ENCODE data around the gene CCDC148. TPM values are rescaled to one million over a fixed set of nuclear protein-coding genes. Genes with fewer than 3 reads are reported as not detected.

Gene CCDC148
- total RNA-seq, 3 donors from 2014 or later (not counting 1 experiment from before 2014, with no cell fraction given): not detected

GRCh38 chr2:158199928-158200650, 256.5 kb downstream of the CCDC148 start:
- WGBS (ENCODE audit: insufficient coverage): 92% methylated on average over 2 of the region's 2 CpGs
- Mint-ChIP-seq H3K4me3 (no peak overlapping the region), H3K9me3 (no peaks in the 10 kb centered on the region), H3K36me3 (no peaks in the 10 kb centered on the region), H3K27ac (no peak overlapping the region), H3K4me1 (no peaks in the 10 kb centered on the region), H3K27me3 (ENCODE audit: low read depth in 2 of 2) (no peaks in the 10 kb centered on the region)
- Histone ChIP-seq H3K4me1 (ENCODE audit: control insufficient read depth, insufficient read depth, low read length) (no peaks in the 10 kb centered on the region), H3K36me3 (ENCODE audit: control insufficient read depth, insufficient read depth, low read length) (no peaks in the 10 kb centered on the region), H3K9me3 (ENCODE audit: control insufficient read depth, insufficient read depth, low read length) (no peaks in the 10 kb centered on the region), H3K27me3 (ENCODE audit: control insufficient read depth, insufficient read depth, low read length) (no peaks in the 10 kb centered on the region), H3K4me3 (ENCODE audit: low read length) (no peak overlapping the region), H3K27ac (ENCODE audit: low read length) (no peak overlapping the region)
- TF ChIP-seq CTCF (IDR thresholded peaks at IDR 0.05): no peak
- no peak for ATAC-seq
- intact Hi-C loops (cut with micrococcal nuclease): no loop called here
- DNase-seq: no peak

DNA sequence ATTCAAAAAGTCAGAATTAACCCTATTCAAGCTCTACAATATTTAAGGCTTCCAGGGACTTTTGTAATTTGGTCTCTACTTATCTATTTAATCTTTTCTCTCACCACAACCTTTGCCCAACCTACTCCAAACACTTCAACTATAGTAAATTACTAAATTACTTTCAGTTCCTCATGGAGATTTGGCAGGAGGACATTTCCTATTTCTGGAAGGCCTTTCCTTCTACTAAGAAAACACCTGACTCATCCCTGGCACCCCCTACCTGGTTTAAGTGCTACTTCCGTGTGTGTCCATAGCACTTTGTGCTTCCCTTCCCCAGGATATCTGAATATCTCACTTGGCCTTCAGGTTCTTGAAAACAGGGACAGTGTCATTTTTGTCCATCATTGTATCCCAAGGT, 258.6 kb downstream of the CCDC148 start:
- no peaks in the 10 kb centered on the region for H3K9me3 ChIP-seq (ENCODE audit: control insufficient read depth, insufficient read depth, low read length)
- Mint-ChIP-seq H3K9me3 (no peaks in the 10 kb centered on the region), H3K27me3 (ENCODE audit: low read depth in 2 of 2) (no peaks in the 10 kb centered on the region), H3K27ac (no peak overlapping the region), H3K36me3 (no peaks in the 10 kb centered on the region), H3K4me1 (no peaks in the 10 kb centered on the region), H3K4me3 (no peak overlapping the region)
- no peaks in the 10 kb centered on the region for H3K27me3 ChIP-seq (ENCODE audit: control insufficient read depth, insufficient read depth, low read length)
- DNase-seq: no peak
- WGBS (ENCODE audit: insufficient coverage): 77% methylated on average over 1 of the region's 1 CpG
- H3K4me3 ChIP-seq (ENCODE audit: low read length): no peak overlapping the region
- intact Hi-C loops (cut with micrococcal nuclease): no loop called here
- no peaks in the 10 kb centered on the region for H3K36me3 ChIP-seq (ENCODE audit: control insufficient read depth, insufficient read depth, low read length)
- H3K4me1 ChIP-seq (ENCODE audit: control insufficient read depth, insufficient read depth, low read length): no peaks in the 10 kb centered on the region
- no peak for TF ChIP-seq CTCF (IDR thresholded peaks at IDR 0.05)
- H3K27ac ChIP-seq (ENCODE audit: low read length): no peak overlapping the region
- ATAC-seq: no peak

DNA sequence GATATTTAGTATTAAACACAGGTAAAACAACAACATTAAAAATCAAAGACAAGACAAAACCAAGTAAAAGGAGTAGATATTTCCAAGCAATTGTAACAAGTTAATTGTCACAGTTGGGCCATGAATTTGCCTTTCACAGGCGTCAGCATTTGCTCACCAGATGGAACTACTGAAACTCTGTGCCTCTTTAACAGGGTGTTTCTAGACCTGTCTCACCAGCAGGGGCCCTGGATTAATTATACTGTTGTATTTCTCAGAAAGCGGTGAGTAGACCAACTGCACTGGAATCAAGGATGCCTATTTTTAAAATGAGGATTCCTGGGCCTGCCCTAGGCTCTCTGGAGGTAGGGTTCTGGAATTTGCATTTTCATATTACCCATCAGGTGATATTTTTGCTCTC, 262.3 kb downstream of the CCDC148 start:
- Mint-ChIP-seq H3K4me3 (no peak overlapping the region), H3K36me3 (no peaks in the 10 kb centered on the region), H3K4me1 (peaks cover 5 to 6% of the 10 kb centered on the region in 2 donors), H3K27ac (no peak overlapping the region), H3K27me3 (ENCODE audit: low read depth in 2 of 2) (no peaks in the 10 kb centered on the region), H3K9me3 (no peaks in the 10 kb centered on the region)
- H3K36me3 ChIP-seq (ENCODE audit: control insufficient read depth, insufficient read depth, low read length): no peaks in the 10 kb centered on the region
- WGBS (ENCODE audit: insufficient coverage): 88% methylated on average over 2 of the region's 2 CpGs
- no peak overlapping the region for H3K4me3 ChIP-seq (ENCODE audit: low read length)
- H3K27me3 ChIP-seq (ENCODE audit: control insufficient read depth, insufficient read depth, low read length): no peaks in the 10 kb centered on the region
- no peak for ATAC-seq
- H3K4me1 ChIP-seq (ENCODE audit: control insufficient read depth, insufficient read depth, low read length): no peaks in the 10 kb centered on the region
- no peak overlapping the region for H3K27ac ChIP-seq (ENCODE audit: low read length)
- no peak for DNase-seq
- TF ChIP-seq CTCF (IDR thresholded peaks at IDR 0.05): no peak
- intact Hi-C loops (cut with micrococcal nuclease): no loop called here
- H3K9me3 ChIP-seq (ENCODE audit: control insufficient read depth, insufficient read depth, low read length): no peaks in the 10 kb centered on the region
